OCI-LY3 (cell line): ENCODE data around the gene STOML2.

Source experiments
- CTCF ChIP-seq: fragments of 200-600, 300-600 bp; sonication (generic); IDR thresholded peaks from 2 replicates; pipeline ENCODE4 v1.5.1; 2014; ENCODE audit warnings: antibody characterized with exemption, low read length, low read depth
- EZH2phosphoT487 ChIP-seq: fragments of 200-600 bp; shearing (Covaris generic); IDR thresholded peaks from 2 replicates; pipeline ENCODE4 v1.6.1; 2018; ENCODE audit warnings: antibody characterized with exemption, mixed run types, low read depth

- TF ChIP-seq CTCF, result no peak
- no peak for TF ChIP-seq EZH2phosphoT487
Measured at GRCh38 chr9:35091536-35091935, 11.4 kb downstream of the STOML2 start.
